ENCODE results near the gene GPR135. TPM values are rescaled to one million over a fixed set of nuclear protein-coding genes. Genes with fewer than 3 reads are reported as not detected.

GPR135 gene
- total RNA-seq, 1 experiment from 2014 or later: 0.52 TPM

DNA sequence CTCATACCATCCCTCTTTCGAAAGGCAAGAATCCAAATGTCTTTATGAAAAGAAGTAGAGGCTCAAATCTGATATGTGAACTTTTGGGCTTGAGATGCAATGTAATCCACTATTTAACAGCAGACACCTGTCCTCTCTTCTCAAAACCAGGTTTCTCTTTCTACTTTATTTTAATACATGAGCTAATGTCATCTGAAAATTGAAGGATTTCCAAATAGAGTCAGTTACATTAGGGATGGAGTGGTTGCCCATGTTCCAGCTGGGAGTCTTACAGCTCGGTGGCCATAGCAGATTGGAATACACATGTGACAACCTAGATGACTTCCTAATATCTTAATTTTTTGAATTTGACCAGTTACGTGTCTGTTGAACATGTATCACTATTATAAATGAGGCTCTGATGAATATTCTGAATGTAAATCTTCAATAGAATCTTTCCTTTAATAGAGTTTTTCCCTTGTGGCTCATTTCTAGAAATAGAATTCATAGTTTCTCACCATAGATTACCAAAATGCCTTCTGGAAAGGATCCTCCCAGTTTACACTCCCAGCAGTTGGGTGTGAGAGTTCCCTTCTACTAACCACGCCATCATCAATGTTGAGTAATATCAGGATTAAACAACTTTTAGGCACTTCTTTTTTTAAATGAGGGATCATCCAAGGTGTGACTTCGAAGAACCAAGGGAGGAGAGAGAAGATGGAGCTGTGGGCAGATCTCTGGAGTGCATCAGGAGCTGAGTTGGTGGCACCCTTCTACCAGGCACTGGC is 49.2 kb downstream of the GPR135 start:
- H3K4me3 Mint-ChIP-seq (ENCODE audit: unreplicated experiment): no peak overlapping the region
- no peaks in the 10 kb centered on the region for H3K4me1 ChIP-seq
- CTCF ChIA-PET: no interaction called here
- H3K4me1 Mint-ChIP-seq (ENCODE audit: low read depth, unreplicated experiment): no peaks in the 10 kb centered on the region
- no peak overlapping the region for H3K27ac Mint-ChIP-seq (ENCODE audit: unreplicated experiment)
- peaks cover 25% of the 10 kb centered on the region for H3K27me3 Mint-ChIP-seq (ENCODE audit: insufficient read depth, unreplicated experiment)
- TF ChIP-seq, protein P1, sequence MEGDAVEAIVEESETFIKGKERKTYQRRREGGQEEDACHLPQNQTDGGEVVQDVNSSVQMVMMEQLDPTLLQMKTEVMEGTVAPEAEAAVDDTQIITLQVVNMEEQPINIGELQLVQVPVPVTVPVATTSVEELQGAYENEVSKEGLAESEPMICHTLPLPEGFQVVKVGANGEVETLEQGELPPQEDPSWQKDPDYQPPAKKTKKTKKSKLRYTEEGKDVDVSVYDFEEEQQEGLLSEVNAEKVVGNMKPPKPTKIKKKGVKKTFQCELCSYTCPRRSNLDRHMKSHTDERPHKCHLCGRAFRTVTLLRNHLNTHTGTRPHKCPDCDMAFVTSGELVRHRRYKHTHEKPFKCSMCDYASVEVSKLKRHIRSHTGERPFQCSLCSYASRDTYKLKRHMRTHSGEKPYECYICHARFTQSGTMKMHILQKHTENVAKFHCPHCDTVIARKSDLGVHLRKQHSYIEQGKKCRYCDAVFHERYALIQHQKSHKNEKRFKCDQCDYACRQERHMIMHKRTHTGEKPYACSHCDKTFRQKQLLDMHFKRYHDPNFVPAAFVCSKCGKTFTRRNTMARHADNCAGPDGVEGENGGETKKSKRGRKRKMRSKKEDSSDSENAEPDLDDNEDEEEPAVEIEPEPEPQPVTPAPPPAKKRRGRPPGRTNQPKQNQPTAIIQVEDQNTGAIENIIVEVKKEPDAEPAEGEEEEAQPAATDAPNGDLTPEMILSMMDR (IDR thresholded peaks at IDR 0.05; ENCODE audit: insufficient read depth in 1 of 2, low read depth in 1 of 2, low read length in 1 of 2, severe bottlenecking in 1 of 2, unreplicated experiment in 1 of 2): no peak
- H3K36me3 ChIP-seq (ENCODE audit: control insufficient read depth, insufficient read depth, low read length): no peaks in the 10 kb centered on the region
- no peaks in the 10 kb centered on the region for H3K9me3 Mint-ChIP-seq (ENCODE audit: unreplicated experiment)
- intact Hi-C loops (cut with micrococcal nuclease; ENCODE audit: unreplicated experiment): no loop called here
- H3K4me3 ChIP-seq (ENCODE audit: low read depth, low read length): no peak overlapping the region
- no peaks in the 10 kb centered on the region for H3K9me3 ChIP-seq
- no peaks in the 10 kb centered on the region for H3K36me3 Mint-ChIP-seq (ENCODE audit: insufficient read depth, unreplicated experiment)
- H3K27me3 ChIP-seq (replicated peaks; ENCODE audit: control insufficient read depth, insufficient read depth, low read length): no peaks in the 10 kb centered on the region
- no peak for DNase-seq
- no TSS peak for BruUV-seq (replicated peaks)
- POLR2A ChIA-PET: no interaction called here

Other genes starting within 250 kb of the GPR135 start
- gene L3HYPDH, start 19.0 kb upstream of the GPR135 start, total RNA-seq (2022): 15.3 and 15.7 TPM in 2 replicates
- 24.7 and 31.0 TPM in 2 replicates for gene JKAMP, start 19.1 kb upstream of the GPR135 start, total RNA-seq (2022)
- not detected in 2 replicates for gene CCDC175, start 111.4 kb upstream of the GPR135 start, total RNA-seq (2022)